Measurements from ENCODE around the gene SDHAF2.

- no peak for TF ChIP-seq POLR2AphosphoS5 (IDR thresholded peaks at IDR 0.05; ENCODE audit: borderline replicate concordance, low read depth, low read length)
- no peak for TF ChIP-seq EZH2 (IDR thresholded peaks at IDR 0.05)
- no peak for TF ChIP-seq FOXP2 (optimal IDR thresholded peaks at IDR 0.05; ENCODE audit: control extremely low read depth, extremely low read length, insufficient read depth)
Measured at GRCh38 chr11:61406991-61407728, 22.8 kb upstream of the SDHAF2 start.
